ENCODE results near the gene USH2A.

Gene USH2A

GRCh38 chr1:216111842-216112241 is 311.4 kb downstream of the USH2A start:
- DNase-seq, result no peak

GRCh38 chr1:216095400-216095799 is 327.8 kb downstream of the USH2A start:
- DNase-seq, result no peak

- no peak for DNase-seq
Observed at GRCh38 chr1:216090556-216090955, 332.7 kb downstream of the USH2A start.

GRCh38 chr1:216086678-216087077 is 336.6 kb downstream of the USH2A start:
- no peak for DNase-seq

- no peak for DNase-seq
Observed at GRCh38 chr1:216081445-216081844, 341.8 kb downstream of the USH2A start.

- no peak for DNase-seq
Observed at GRCh38 chr1:216076751-216077150, 346.5 kb downstream of the USH2A start.

- DNase-seq, result no peak
Observed at GRCh38 chr1:216075339-216075738, 347.9 kb downstream of the USH2A start.

GRCh38 chr1:216073793-216074595 is 349.3 kb downstream of the USH2A start:
- no peak for DNase-seq

GRCh38 chr1:216071262-216071661 is 352.0 kb downstream of the USH2A start:
- no peak for DNase-seq

GRCh38 chr1:216064643-216065042 is 358.6 kb downstream of the USH2A start:
- no peak for DNase-seq

GRCh38 chr1:216057947-216058346 is 365.3 kb downstream of the USH2A start:
- no peak for DNase-seq

GRCh38 chr1:216057063-216057462 is 366.2 kb downstream of the USH2A start:
- DNase-seq, result no peak

GRCh38 chr1:216055004-216055403 is 368.2 kb downstream of the USH2A start:
- DNase-seq, result no peak

GRCh38 chr1:216054600-216054999 is 368.6 kb downstream of the USH2A start:
- no peak for DNase-seq

- DNase-seq, result no peak
Observed at GRCh38 chr1:216051071-216051470, 372.2 kb downstream of the USH2A start.

- DNase-seq, result no peak
Observed at GRCh38 chr1:216049741-216050430, 373.4 kb downstream of the USH2A start.

- no peak for DNase-seq
Observed at GRCh38 chr1:216047811-216048572, 375.3 kb downstream of the USH2A start.

GRCh38 chr1:216046336-216046735 is 376.9 kb downstream of the USH2A start:
- no peak for DNase-seq

- DNase-seq, result no peak
Observed at GRCh38 chr1:216045400-216045799, 377.8 kb downstream of the USH2A start.

GRCh38 chr1:216044538-216044937 is 378.7 kb downstream of the USH2A start:
- no peak for DNase-seq

- DNase-seq, result no peak
Observed at GRCh38 chr1:216034506-216034905, 388.7 kb downstream of the USH2A start.

GRCh38 chr1:216032961-216033614 is 390.2 kb downstream of the USH2A start:
- DNase-seq, result no peak

- no peak for DNase-seq
Observed at GRCh38 chr1:216032284-216032683, 391.0 kb downstream of the USH2A start.

All from activated CD4-positive, alpha-beta T cell treated with anti-CD3 and anti-CD28 coated beads for 48 hours (primary cell).